Measurements from ENCODE around the gene GLI1. TPM values are rescaled to one million over a fixed set of nuclear protein-coding genes. Genes with fewer than 3 reads are reported as not detected.

The GLI1 gene
- total RNA-seq, 4 donors from 2014 or later = 1.5 to 3.7 (median 2.9) TPM; not detected in 1

DNA sequence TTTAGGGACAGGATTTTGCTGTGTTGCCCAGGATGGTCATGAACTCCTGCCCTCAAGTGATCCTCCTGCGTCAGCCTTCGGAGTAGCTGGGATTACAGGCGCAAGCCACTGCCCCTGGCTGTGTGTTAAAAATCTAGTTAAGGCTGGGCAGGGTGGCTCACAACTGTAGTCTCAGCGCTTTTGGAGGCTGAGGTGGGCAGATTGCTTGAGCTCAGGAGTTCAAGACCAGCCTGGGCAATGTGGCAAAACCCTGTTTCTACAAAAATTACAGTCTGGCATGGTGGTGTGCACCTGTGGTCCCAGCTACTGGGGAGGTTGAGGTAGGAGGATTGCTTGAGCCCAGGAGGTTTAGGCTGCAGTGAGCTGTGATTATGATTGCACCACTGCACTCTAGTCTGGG, 51.6 kb downstream of the GLI1 start:
- TF ChIP-seq, protein P1, sequence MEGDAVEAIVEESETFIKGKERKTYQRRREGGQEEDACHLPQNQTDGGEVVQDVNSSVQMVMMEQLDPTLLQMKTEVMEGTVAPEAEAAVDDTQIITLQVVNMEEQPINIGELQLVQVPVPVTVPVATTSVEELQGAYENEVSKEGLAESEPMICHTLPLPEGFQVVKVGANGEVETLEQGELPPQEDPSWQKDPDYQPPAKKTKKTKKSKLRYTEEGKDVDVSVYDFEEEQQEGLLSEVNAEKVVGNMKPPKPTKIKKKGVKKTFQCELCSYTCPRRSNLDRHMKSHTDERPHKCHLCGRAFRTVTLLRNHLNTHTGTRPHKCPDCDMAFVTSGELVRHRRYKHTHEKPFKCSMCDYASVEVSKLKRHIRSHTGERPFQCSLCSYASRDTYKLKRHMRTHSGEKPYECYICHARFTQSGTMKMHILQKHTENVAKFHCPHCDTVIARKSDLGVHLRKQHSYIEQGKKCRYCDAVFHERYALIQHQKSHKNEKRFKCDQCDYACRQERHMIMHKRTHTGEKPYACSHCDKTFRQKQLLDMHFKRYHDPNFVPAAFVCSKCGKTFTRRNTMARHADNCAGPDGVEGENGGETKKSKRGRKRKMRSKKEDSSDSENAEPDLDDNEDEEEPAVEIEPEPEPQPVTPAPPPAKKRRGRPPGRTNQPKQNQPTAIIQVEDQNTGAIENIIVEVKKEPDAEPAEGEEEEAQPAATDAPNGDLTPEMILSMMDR (IDR thresholded peaks at IDR 0.05; ENCODE audit: low read depth) = no peak

DNA sequence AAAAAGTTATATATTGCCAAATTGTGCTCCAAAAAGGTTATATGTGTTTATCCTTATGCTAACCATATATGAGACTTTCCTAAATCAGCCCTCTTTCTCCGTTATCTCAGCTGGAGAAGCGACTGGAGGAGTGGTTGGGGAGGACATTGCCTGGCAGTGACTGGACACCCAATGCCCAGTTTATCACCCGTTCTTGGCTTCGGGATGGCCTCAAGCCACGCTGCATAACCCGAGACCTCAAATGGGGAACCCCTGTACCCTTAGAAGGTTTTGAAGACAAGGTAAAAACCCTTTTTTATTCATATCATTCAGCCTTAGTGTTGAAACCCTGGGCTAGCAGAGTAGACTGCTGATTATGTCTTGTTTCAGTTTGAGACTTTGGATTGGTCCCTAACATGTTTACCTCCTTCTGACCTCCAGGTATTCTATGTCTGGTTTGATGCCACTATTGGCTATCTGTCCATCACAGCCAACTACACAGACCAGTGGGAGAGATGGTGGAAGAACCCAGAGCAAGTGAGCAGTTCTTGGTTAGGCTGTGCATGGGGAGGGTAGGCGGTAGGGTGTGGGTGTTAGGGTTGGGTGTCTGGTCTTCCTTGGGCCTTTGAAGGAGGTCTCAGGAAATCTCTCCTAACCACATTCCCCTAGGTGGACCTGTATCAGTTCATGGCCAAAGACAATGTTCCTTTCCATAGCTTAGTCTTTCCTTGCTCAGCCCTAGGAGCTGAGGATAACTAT, 52.2 kb downstream of the GLI1 start:
- TF ChIP-seq, protein P1 (IDR thresholded peaks at IDR 0.05; ENCODE audit: low read depth) = no peak

DNA sequence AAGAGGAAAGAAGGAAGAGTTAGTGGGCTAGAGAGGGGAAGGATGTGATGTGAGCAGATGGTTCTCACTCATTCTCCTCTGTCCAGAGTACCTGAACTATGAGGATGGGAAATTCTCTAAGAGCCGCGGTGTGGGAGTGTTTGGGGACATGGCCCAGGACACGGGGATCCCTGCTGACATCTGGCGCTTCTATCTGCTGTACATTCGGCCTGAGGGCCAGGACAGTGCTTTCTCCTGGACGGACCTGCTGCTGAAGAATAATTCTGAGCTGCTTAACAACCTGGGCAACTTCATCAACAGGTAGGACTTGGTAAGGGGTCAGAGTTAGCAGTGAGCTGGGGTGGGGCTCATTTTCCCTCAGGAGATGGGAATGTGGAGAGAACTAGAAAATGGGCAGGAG, 53.1 kb downstream of the GLI1 start:
- TF ChIP-seq, protein P1 (IDR thresholded peaks at IDR 0.05; ENCODE audit: low read depth) = no peak

DNA sequence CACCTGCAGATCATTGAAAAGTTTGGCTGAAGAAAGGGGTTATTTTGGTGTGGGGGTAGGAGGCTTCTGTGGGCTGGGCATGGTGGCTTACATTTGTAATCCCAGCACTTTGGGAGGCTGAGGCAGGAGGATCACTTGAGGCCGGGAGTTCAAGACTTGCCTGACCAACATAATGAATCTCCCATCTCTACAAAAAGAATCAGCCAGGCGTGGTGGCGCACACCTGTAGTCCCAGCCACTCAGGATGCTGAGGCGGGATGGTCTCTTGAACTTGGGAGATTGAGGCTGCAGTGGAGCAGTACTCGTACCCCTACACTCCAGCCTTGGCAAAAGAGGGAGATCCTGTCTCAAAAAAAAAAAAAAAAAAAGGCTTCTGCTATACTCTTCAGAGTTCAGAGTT, 53.7 kb downstream of the GLI1 start:
- TF ChIP-seq, protein P1 (IDR thresholded peaks at IDR 0.05; ENCODE audit: low read depth) = no peak

DNA sequence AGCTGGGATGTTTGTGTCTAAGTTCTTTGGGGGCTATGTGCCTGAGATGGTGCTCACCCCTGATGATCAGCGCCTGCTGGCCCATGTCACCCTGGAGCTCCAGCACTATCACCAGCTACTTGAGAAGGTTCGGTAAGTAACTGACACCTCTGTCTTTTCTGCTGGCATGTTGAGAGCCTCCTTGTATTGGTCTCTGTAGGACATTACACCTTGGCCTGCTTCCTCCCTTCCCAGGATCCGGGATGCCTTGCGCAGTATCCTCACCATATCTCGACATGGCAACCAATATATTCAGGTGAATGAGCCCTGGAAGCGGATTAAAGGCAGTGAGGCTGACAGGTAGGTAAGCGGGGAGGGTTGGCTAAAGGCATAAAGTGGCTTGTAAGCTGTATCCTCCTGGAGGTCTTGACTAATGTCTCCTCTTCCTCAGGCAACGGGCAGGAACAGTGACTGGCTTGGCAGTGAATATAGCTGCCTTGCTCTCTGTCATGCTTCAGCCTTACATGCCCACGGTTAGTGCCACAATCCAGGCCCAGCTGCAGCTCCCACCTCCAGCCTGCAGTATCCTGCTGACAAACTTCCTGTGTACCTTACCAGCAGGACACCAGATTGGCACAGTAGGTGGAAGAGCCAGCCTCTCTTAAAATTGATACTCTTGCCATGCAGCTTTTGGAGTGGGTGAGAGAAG, 55.3 kb downstream of the GLI1 start:
- TF ChIP-seq, protein P1 (IDR thresholded peaks at IDR 0.05; ENCODE audit: low read depth) = no peak

DNA sequence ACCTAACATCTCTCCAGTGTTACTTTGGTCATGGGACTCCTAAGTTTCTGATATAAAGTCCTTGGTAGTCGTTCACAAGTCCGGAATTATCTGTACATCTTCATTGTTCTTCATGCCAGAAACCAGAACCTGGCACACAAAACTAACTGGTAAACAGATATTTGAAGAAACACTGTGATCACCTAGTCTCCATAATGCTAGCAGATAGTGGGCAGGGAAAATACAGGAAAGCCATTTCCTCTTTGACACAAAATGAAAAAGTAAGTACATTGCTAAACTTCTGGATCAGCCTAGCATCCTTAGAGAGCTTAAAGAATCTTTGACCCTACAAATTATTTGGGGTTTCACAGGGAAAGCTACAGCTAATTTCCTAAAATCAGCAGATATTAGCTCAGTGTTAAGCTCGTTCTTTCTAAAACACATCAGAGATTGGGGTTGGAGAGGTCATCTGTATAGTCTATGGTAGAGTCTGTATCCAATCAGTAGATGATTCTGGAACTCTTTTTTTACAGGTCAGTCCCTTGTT, 55.9 kb downstream of the GLI1 start:
- TF ChIP-seq, protein P1 (IDR thresholded peaks at IDR 0.05; ENCODE audit: low read depth) = no peak

DNA sequence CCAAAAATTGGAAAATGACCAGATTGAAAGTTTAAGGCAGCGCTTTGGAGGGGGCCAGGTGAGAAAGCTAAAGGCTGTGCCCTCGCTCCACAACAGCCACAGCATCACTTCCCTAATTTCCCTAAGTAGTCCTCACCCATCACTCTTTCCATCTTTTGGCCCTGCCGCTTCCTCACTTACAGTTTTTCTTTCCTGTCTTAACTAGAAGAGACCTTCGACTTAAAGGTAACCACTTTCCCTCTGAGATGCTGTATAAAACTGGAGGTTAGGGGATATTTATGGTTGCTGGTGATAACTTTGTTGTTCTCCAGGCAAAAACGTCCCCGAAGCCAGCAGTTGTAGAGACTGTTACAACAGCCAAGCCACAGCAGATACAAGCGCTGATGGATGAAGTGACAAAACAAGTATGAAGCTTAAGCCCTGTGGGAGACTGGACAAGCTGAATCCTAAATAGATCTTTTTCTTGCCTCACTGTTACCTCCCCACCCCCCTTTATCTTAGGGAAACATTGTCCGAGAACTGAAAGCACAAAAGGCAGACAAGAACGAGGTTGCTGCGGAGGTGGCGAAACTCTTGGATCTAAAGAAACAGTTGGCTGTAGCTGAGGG, 56.5 kb downstream of the GLI1 start:
- TF ChIP-seq, protein P1 (IDR thresholded peaks at IDR 0.05; ENCODE audit: low read depth) = no peak
